KMS-11 (cell line): ENCODE results near the gene SNAPC3.

ENCODE experiments used
- H2AFZ ChIP-seq: fragments of 200-600 bp; sonication (generic); 2 replicates; pipeline ENCODE4 v1.6.1; 2016; ENCODE audit warnings: antibody characterized with exemption, mixed run types, low read depth
- H3K27ac ChIP-seq: fragments of 200-600 bp; sonication (generic); 2 replicates; pipeline ENCODE4 v1.6.1; 2016; ENCODE audit warnings: mild to moderate bottlenecking, mixed run types
- H3K27me3 ChIP-seq: fragments of 200-600 bp; sonication (generic); 2 replicates; pipeline ENCODE4 v1.6.1; 2017; ENCODE audit warnings: mild to moderate bottlenecking, low read depth, mixed run types, moderate library complexity; ENCODE audit not compliant: insufficient read depth
- H3K36me3 ChIP-seq: fragments of 200-600 bp; sonication (generic); 2 replicates; pipeline ENCODE4 v1.6.1; 2017; ENCODE audit warnings: mild to moderate bottlenecking, mixed run types; ENCODE audit not compliant: insufficient read depth
- H3K4me1 ChIP-seq: fragments of 200-600 bp; sonication (generic); 2 replicates; pipeline ENCODE4 v1.6.1; 2016; ENCODE audit warnings: mild to moderate bottlenecking, low read depth, mixed run types; ENCODE audit not compliant: poor library complexity, severe bottlenecking
- H3K4me2 ChIP-seq: fragments of 200-600 bp; sonication (generic); 2 replicates; pipeline ENCODE4 v1.7.0; 2016; ENCODE audit warnings: mild to moderate bottlenecking, mixed run types
- H3K4me3 ChIP-seq: fragments of 200-600 bp; sonication (generic); IDR thresholded peaks from 2 replicates; pipeline ENCODE4 v1.6.1; 2017; ENCODE audit warnings: low read depth, low read length, mixed read lengths; ENCODE audit not compliant: insufficient read depth
- H3K79me2 ChIP-seq: fragments of 200-600 bp; sonication (generic); 2 replicates; pipeline ENCODE4 v1.6.1; 2016; ENCODE audit warnings: low read depth, mixed run types; ENCODE audit not compliant: insufficient read depth
- H3K9ac ChIP-seq: fragments of 200-600 bp; sonication (generic); 2 replicates; pipeline ENCODE4 v1.6.1; 2016; ENCODE audit warnings: mild to moderate bottlenecking, mixed run types
- H4K20me1 ChIP-seq: fragments of 200-600 bp; sonication (generic); 2 replicates; pipeline ENCODE4 v1.6.1; 2016; ENCODE audit warnings: mild to moderate bottlenecking, mixed run types; ENCODE audit not compliant: insufficient read depth
- CTCF ChIP-seq: fragments of 200-600 bp; sonication (generic); conservative IDR thresholded peaks from 2 replicates; pipeline ENCODE4 v1.6.1; 2017; ENCODE audit warnings: low read depth, mild to moderate bottlenecking, antibody characterized with exemption, low read length, moderate library complexity, mixed read lengths

Gene SNAPC3

GRCh38 chr9:15510789-15511575, 88.3 kb downstream of the SNAPC3 start, which contains the start of gene PSIP1:
Gene PSIP1 (minus strand): TSS chr9:15510970. CDS start chr9:15510188, 782 bp downstream.
- H2AFZ ChIP-seq, result peak within 1 kb of the TSS; percentile 57

More at GRCh38 chr9:15510789-15511575, 88.3 kb downstream of the SNAPC3 start, which contains the start of gene PSIP1:
- TF ChIP-seq CTCF, result no peak
- 0 out of 2 replicates have a peak, but pooled peaks cover 4% of the 10 kb centered on the region for H3K36me3 ChIP-seq
- peak within 1 kb of the TSS; percentile 89 for H3K27ac ChIP-seq
- peaks cover 23% of the 10 kb centered on the region for H3K79me2 ChIP-seq
- H3K4me1 ChIP-seq, result peaks cover 41% of the 10 kb centered on the region
- peak within 1 kb of the TSS; percentile 82 for H3K9ac ChIP-seq
- H4K20me1 ChIP-seq, result peaks cover 6% of the 10 kb centered on the region; the same call in 1 of the 2 replicates
- peak within 1 kb of the TSS; percentile 97 for H3K4me2 ChIP-seq
- H3K27me3 ChIP-seq, result no peaks in the 10 kb centered on the region
- no peak within 1 kb of the TSS for H3K4me3 ChIP-seq
